Activated naive CD4-positive, alpha-beta T cell treated with Interleukin-2 at 50 U/mL for 16 hours (primary cell): ENCODE data around the gene ST8SIA2.

Source experiments
- DNase-seq: peaks from one replicate; pipeline ENCODE4 v3.0.0-alpha.2; 2020

The ST8SIA2 gene

GRCh38 chr15:92393071-92393979 lies at the start of gene ST8SIA2:
ST8SIA2 (plus strand) TSS chr15:92393881; CDS start chr15:92394065, 184 bp downstream.
- DNase-seq, result no peak

- DNase-seq, result no peak
Observed at GRCh38 chr15:92343924-92344643, 49.6 kb upstream of the ST8SIA2 start.

- no peak for DNase-seq
Observed at GRCh38 chr15:92346063-92346462, 47.6 kb upstream of the ST8SIA2 start.

GRCh38 chr15:92355307-92355706 lies 38.4 kb upstream of the ST8SIA2 start:
- DNase-seq, result no peak

GRCh38 chr15:92361321-92362000 lies 32.2 kb upstream of the ST8SIA2 start:
- no peak for DNase-seq

GRCh38 chr15:92362001-92362350 lies 31.7 kb upstream of the ST8SIA2 start:
- no peak for DNase-seq

- DNase-seq, result no peak
Observed at GRCh38 chr15:92365084-92365483, 28.6 kb upstream of the ST8SIA2 start.

GRCh38 chr15:92365906-92366305 lies 27.8 kb upstream of the ST8SIA2 start:
- DNase-seq, result no peak

GRCh38 chr15:92366381-92366780 lies 27.3 kb upstream of the ST8SIA2 start:
- DNase-seq, result no peak

GRCh38 chr15:92375057-92375456 lies 18.6 kb upstream of the ST8SIA2 start:
- no peak for DNase-seq

- DNase-seq, result no peak
Observed at GRCh38 chr15:92376109-92376508, 17.6 kb upstream of the ST8SIA2 start.

GRCh38 chr15:92377083-92377789 lies 16.4 kb upstream of the ST8SIA2 start:
- no peak for DNase-seq

- peak; percentile 8 for DNase-seq
Observed at GRCh38 chr15:92383519-92384324, 10.0 kb upstream of the ST8SIA2 start.

GRCh38 chr15:92384381-92384780 lies 9.3 kb upstream of the ST8SIA2 start:
- DNase-seq, result no peak

GRCh38 chr15:92385096-92385495 lies 8.6 kb upstream of the ST8SIA2 start:
- no peak for DNase-seq

GRCh38 chr15:92391640-92392039 lies 2.0 kb upstream of the ST8SIA2 start:
- no peak for DNase-seq

GRCh38 chr15:92392462-92392861 lies 1.2 kb upstream of the ST8SIA2 start:
- DNase-seq, result no peak

GRCh38 chr15:92393980-92394308 lies 263 bp downstream of the ST8SIA2 start:
- no peak for DNase-seq

- DNase-seq, result no peak
Observed at GRCh38 chr15:92394309-92395097, 822 bp downstream of the ST8SIA2 start.

- DNase-seq, result no peak
Observed at GRCh38 chr15:92395098-92395635, 1.5 kb downstream of the ST8SIA2 start.
